ENCODE results near the gene TMEM200B. TPM values are rescaled to one million over a fixed set of nuclear protein-coding genes. Genes with fewer than 3 reads are reported as not detected.

Gene TMEM200B
- total and polyA plus RNA-seq, 10 donors: 0.98 to 5.6 (median 3.7) TPM

GRCh38 chr1:29117381-29117780 lies 6.3 kb downstream of the TMEM200B start:
- 82 to 95% (median 89%) methylated on average over 2 of the region's 2 CpGs for WGBS, 5 donors
- peaks cover 7 to 18% (median 14%) of the 10 kb centered on the region in 6 donors for H3K4me1 ChIP-seq
- intact Hi-C loops (cut with DNase I; ENCODE audit: low total_unique reads): no loop called here
- H3K36me3 ChIP-seq: peaks cover 0 to 83% (median 51%) of the 10 kb centered on the region in 6 donors
- TF ChIP-seq CTCF (IDR thresholded peaks at IDR 0.05 in 8 of 11, conservative IDR thresholded peaks at IDR 0.05 in 3 of 11) (no peak), POLR2A (IDR thresholded peaks at IDR 0.05) (no peak), POLR2AphosphoS5 (IDR thresholded peaks at IDR 0.05) (no peak)
- DNase-seq: no peak
- no peak overlapping the region for H3K27ac ChIP-seq
- no peak overlapping the region for H3K4me3 ChIP-seq
- no peaks in the 10 kb centered on the region for H3K9me3 ChIP-seq
- H3K27me3 ChIP-seq (replicated peaks in 1 of 7): peaks cover 2 to 22% (median 18%) of the 10 kb centered on the region in 7 donors

- H3K36me3 ChIP-seq: peaks cover 0 to 100% (median 64%) of the 10 kb centered on the region in 6 donors
- no peak overlapping the region for H3K27ac ChIP-seq
- intact Hi-C loops (cut with DNase I; ENCODE audit: low total_unique reads): no loop called here
- H3K4me1 ChIP-seq: no peaks in the 10 kb centered on the region
- H3K27me3 ChIP-seq (replicated peaks in 1 of 7): no peaks in the 10 kb centered on the region
- no peak overlapping the region for H3K4me3 ChIP-seq
- no peak for DNase-seq
- TF ChIP-seq POLR2A (IDR thresholded peaks at IDR 0.05): no peak
- TF ChIP-seq POLR2AphosphoS5 (IDR thresholded peaks at IDR 0.05): no peak
- TF ChIP-seq CTCF (IDR thresholded peaks at IDR 0.05 in 8 of 11, conservative IDR thresholded peaks at IDR 0.05 in 3 of 11): no peak
- H3K9me3 ChIP-seq: no peaks in the 10 kb centered on the region
- WGBS, 5 donors: 81 to 89% (median 82%) methylated on average over 1 of the region's 1 CpG
These were observed 9.0 kb downstream of the TMEM200B start for GRCh38 chr1:29114654-29115053.

GRCh38 chr1:29113413-29114117 lies 10.1 kb downstream of the TMEM200B start:
- intact Hi-C loops (cut with DNase I; ENCODE audit: low total_unique reads): no loop called here

More at GRCh38 chr1:29113413-29114117, 10.1 kb downstream of the TMEM200B start:
- Histone ChIP-seq H3K9me3 (no peaks in the 10 kb centered on the region), H3K36me3 (peaks cover 0 to 100% (median 70%) of the 10 kb centered on the region in 6 donors), H3K27me3 (replicated peaks in 1 of 7) (no peaks in the 10 kb centered on the region), H3K27ac (no peak overlapping the region), H3K4me3 (no peak overlapping the region), H3K4me1 (no peaks in the 10 kb centered on the region)
- TF ChIP-seq CTCF (IDR thresholded peaks at IDR 0.05 in 8 of 11, conservative IDR thresholded peaks at IDR 0.05 in 3 of 11): no peak
- no peak for TF ChIP-seq POLR2A (IDR thresholded peaks at IDR 0.05)
- TF ChIP-seq POLR2AphosphoS5 (IDR thresholded peaks at IDR 0.05): no peak
- no peak for DNase-seq
- WGBS, 5 donors: 70 to 77% (median 72%) methylated on average over 6 of the region's 6 CpGs

Measured in spleen (tissue), 11 donors.